SH-SY5Y (cell line): ENCODE data around the gene KCND2.

Experiments
- GATA2 ChIP-seq: IDR thresholded peaks from 2 replicates; pipeline ENCODE4 v1.6.1; 2011; ENCODE audit warnings: mild to moderate bottlenecking, low read depth, low read length
- GATA3 ChIP-seq: IDR thresholded peaks from 2 replicates; pipeline ENCODE4 v1.6.1; 2011; ENCODE audit warnings: low read depth, mild to moderate bottlenecking, low read length, moderate library complexity

- TF ChIP-seq GATA2 (no peak), GATA3 (no peak)
These were observed 336.3 kb downstream of the KCND2 start for GRCh38 chr7:120609136-120609753.
